Measurements from ENCODE around the gene CACNA2D2.
A peak's percentile ranks its signal among the peaks of the same experiment; 100 is the strongest.

Gene CACNA2D2

GRCh38 chr3:50503504-50504342 is at the start of gene CACNA2D2:
Gene CACNA2D2 (minus strand): TSS chr3:50503634. CDS start chr3:50503423, 211 bp downstream.
- DNase-seq (ENCODE audit: low read depth), result peak; percentile 57

DNA sequence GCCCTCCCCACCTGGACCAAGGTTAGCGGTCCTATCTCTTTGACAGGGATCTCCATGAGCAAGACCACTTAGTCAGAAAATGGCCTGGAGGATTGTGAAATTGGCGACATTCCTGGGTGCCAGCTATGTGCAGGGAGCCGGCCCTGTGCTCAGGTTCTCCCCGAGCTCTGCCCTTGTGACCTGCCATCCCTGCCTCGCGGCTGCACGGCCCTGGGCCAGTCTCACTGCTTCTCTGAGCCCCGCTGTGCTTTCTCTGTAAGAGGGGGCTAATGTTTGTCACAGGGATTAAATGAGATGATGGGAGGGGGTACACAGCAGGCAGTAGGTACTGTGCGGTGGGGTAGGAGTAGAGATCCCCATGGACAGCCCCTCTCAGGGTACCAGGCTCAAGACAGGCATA is 49.2 kb upstream of the CACNA2D2 start:
- DNase-seq (ENCODE audit: low read depth), result no peak

- no peak for DNase-seq (ENCODE audit: low read depth)
Measured at GRCh38 chr3:50551681-50552435, 48.4 kb upstream of the CACNA2D2 start.

DNA sequence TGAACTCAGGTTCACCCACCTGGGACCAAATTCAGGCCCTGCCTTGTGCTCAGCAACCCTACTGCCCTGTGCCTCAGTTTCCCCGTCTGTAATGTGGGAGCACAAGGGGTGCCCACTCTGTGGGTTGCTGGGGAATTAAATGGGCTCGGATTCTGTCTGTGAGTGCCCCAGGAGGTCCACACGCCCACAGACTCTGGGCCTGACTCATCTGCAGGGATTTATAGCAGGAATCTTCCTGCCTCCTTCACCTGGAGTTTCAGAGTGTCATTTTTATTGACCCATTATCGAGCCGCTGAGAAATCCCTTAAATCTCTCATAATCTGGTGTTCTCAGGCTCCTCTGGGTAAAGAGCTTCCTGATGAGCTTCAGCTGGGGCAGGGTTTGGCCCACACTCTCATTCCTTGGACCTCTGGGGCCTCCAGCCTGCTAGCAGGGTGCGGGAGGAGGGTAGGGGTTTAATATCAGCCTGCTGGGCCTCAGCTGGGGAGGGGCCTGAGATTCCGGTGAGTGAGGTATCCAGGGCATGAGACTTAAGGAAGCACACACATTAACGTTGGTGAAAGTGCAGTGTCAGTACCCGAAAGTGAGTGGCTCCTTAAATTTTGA is 47.7 kb upstream of the CACNA2D2 start:
- DNase-seq (ENCODE audit: low read depth), result no peak

GRCh38 chr3:50550079-50550736 is 46.8 kb upstream of the CACNA2D2 start:
- peak; percentile 57 for DNase-seq (ENCODE audit: low read depth)

DNA sequence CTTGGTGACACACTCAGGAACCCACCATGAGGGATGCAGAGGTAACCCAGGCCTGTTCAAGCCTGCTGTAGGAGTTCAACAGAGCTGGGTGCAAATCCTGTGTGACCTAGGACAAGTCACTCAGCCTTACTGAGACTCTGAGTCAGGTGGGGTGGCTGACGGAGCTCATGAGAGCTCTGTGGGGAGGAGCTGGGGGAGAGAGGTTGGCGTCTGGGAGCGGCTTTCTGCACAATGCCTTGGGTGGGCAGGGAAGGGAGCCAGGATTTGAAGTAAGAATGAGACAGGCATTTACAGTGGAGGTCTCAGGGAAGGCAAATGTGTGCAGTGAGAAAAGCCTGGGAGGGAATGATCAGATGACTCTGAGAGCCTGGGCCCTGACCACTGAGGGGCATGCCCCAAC is 45.8 kb upstream of the CACNA2D2 start:
- DNase-seq (ENCODE audit: low read depth), result no peak

DNA sequence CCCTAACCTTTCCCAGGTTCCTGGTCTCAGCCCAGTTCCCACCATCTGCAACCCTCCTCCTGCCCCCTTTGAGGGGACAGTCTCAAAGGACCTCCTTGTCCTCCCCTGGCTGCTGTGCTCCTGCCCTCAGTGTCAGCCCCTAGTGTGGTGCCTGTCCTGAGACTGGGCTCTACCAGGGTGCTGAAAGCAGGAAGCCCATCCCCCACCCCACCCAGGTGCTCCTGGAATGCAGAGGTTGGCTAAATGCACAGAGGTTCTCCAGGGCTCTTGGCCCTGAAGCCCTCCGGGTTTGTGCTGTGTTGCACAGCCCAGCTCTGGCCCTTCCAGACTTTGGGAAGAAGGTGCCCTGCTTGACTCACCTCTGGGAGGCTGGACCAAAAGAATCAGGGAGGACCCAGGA is 42.3 kb upstream of the CACNA2D2 start:
- DNase-seq (ENCODE audit: low read depth), result no peak

- DNase-seq (ENCODE audit: low read depth), result peak; percentile 48
Measured at GRCh38 chr3:50542177-50543034, 39.0 kb upstream of the CACNA2D2 start.

- DNase-seq (ENCODE audit: low read depth), result no peak
Measured at GRCh38 chr3:50539356-50540286, 36.2 kb upstream of the CACNA2D2 start.

DNA sequence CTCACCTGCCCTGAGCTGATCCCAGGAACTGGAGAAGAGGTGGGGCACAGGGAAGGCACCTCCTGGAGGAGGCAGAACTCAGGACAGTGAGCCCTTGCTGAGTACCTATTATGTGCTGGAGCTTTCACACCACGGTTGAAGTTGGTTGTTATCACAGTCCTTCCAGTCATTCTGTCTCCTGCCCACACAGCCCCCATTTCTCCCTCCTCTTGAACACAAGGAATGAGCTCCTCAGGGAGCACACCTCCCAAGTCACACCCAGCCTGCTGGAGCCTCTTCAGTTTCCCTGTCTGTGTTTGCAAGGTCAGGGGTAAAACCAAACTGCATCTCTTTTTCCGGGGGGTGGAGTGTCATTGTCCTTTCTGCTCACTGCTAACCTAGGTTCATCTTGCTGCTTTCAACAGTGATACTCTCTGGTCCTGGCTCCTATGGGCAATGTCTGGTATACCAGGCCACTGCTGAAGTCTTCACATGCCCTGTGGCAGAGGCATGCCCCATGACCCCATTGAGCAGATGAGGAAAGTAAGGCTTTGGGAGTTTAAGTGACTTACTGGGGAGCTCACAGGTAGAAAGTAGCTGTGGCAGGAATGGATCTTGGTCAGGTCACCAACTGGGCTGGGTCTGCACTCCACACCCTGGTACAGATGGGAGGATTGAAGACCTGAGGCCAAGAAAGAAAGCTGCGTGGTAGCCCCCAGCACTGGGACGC is 34.1 kb upstream of the CACNA2D2 start:
- DNase-seq (ENCODE audit: low read depth), result no peak

GRCh38 chr3:50536471-50537180 is 33.2 kb upstream of the CACNA2D2 start:
- DNase-seq (ENCODE audit: low read depth), result no peak

- DNase-seq (ENCODE audit: low read depth), result no peak
Measured at GRCh38 chr3:50534681-50535330, 31.4 kb upstream of the CACNA2D2 start.

DNA sequence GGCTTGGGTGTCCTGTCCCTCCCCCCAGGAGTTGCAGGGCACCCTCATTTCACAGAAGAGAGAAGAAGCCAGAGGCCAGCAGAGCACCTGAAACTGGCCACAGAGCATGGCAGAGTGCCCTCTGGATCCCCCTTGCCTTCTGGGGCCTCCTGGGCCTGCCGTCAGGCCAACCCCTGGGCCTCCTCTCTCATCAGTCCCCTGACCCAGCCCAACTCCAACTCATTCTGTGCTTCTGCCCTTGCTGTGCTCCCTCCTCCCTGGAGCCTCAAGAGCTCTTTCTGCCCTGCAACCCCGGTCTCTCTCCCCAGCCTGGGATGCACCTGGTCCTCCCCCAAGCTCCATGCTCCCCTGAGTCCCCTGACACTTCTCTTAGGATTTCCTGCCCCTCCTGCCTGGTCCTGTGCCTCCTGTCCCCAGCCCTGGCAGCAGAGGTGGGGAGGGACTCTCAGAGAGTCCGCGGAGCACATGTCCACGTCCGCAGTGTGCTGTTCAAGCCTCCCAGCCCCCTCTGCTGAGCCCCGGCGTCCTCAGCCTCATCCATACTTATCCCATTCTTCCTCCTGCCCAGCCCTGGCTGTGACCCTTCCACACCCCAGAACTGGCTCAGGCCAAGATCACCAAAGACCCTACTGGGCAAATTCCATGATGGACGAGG is 30.5 kb upstream of the CACNA2D2 start:
- DNase-seq (ENCODE audit: low read depth), result no peak

DNA sequence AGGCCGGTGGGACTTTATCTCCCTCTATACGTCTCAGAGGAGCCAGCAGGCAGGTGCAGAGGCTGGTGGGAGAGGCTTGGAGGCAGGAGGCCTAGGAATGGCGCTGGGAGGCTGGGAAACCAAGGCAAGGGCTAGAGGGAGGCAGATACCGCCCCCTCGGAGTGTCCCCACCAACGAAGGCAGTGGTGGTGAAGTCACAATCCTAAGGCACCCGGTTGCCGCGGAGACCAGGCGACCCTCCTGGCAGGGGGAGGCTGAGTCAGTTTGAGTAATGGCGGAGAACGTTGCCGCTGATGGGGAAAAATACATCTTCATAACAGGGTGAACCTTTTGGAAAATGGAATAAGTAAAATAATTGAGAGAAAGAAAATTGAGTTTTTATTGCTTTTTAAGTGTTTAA is 29.9 kb upstream of the CACNA2D2 start:
- no peak for DNase-seq (ENCODE audit: low read depth)

DNA sequence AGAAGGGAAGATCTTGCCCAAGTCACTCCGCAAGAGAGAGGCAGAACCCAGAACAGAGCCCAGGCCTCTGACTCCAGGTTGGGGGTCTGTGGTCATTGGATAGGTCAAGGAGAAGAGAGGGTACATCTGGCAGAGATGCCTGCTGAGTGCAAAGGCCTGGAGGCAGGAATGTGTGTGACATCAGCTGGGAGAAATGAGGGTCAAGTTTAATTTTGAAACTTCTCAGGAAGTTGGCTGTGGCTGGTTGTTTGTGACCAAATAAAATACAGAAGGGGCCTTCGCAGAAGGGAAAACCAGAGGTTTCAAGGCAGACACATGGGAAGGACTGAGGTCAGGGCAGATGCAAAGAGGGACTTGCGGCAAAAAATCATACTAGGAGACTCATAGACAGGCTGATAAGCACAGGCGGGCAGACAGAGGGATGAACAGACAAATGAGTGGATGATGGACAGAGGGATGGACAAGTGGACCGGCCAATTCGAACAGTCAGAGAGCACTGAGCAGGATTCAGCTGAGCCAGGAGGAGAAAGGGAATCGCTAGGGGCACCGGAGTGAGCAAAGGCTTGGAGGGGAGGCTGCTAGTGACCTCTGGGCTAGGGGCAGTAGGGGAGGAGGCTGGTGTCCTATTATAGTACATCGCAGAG is 28.8 kb upstream of the CACNA2D2 start:
- no peak for DNase-seq (ENCODE audit: low read depth)

GRCh38 chr3:50531201-50531600 is 27.8 kb upstream of the CACNA2D2 start:
- no peak for DNase-seq (ENCODE audit: low read depth)
